Psoas muscle (tissue), 8 donors: ENCODE data around the gene ABHD1. TPM values are rescaled to one million over a fixed set of nuclear protein-coding genes. Genes with fewer than 3 reads are reported as not detected.
A peak's percentile ranks its signal among the peaks of the same experiment; 100 is the strongest.

ENCODE experiments used
- ATAC-seq, 4 donors: fragments of 200-7000 bp; cut with Tn5 transposase; one replicate each; pipeline ENCODE4 v1.9.1; 2020; ENCODE audit warnings: moderate library complexity in 3 of 4, mild to moderate bottlenecking in 2 of 4
- DNase-seq, 2 donors: peaks; one replicate each; pipeline ENCODE4 v3.0.0-alpha.2; 2020
- H3K27ac ChIP-seq: fragments of 200-600 bp; one replicate; pipeline ENCODE4 v1.8.0; 2022
- H3K27me3 ChIP-seq, 3 donors: fragments of 200-600 bp in 1 of 3; one replicate each; pipeline versions ENCODE4 v1.6.1 to v1.8.0; 2013 to 2022; ENCODE audit warnings: low read length in 2 of 3, mild to moderate bottlenecking in 2 of 3, moderate library complexity in 1 of 3; ENCODE audit not compliant: insufficient read depth in 3 of 3
- H3K36me3 ChIP-seq, 2 donors: fragments of 200-600 bp in 1 of 2; one replicate each; pipeline versions ENCODE4 v1.6.1 to v1.8.0; 2013 to 2022; ENCODE audit warnings: low read depth in 1 of 2, mild to moderate bottlenecking in 1 of 2, moderate library complexity in 1 of 2; ENCODE audit not compliant: insufficient read depth in 1 of 2
- H3K4me1 ChIP-seq: fragments of 200-600 bp; one replicate; pipeline ENCODE4 v1.8.0; 2022
- H3K4me3 ChIP-seq: fragments of 200-600 bp; one replicate; pipeline ENCODE4 v1.8.0; 2022; ENCODE audit warnings: mild to moderate bottlenecking
- H3K9me3 ChIP-seq: fragments of 200-600 bp; one replicate; pipeline ENCODE4 v1.8.0; 2022
- CTCF ChIP-seq: fragments of 200-600 bp; IDR thresholded peaks from one replicate; pipeline ENCODE4 v1.8.0; 2022; ENCODE audit warnings: antibody characterized with exemption
- WGBS, 3 donors: extraction: QIAGEN DNeasy Blood & Tissue Kit; methylation state at CpG; one replicate each; pipeline versions ENCODE4 v1.1.6 to v1.1.7; 2013; 5-methylcytosine and 5-hydroxymethylcytosine counted together
- intact Hi-C, 2 donors: fragments of 100-400 bp; cut with DNase I; formaldehyde crosslinking; loops; one replicate each; pipeline versions ENCODE4 v1.11.0 to v1.14.2; 2022
- polyA plus RNA-seq, 3 donors: library from polyadenylated mRNA; stranded (reverse); fragments of 200-250 nt; gene quantifications; one replicate each; pipeline ENCODE4 v1.2.3, GENCODE V29; 2013
- total RNA-seq, 4 donors: library from RNA; stranded (reverse); fragmentation: NEBNext Ultra II Directional in 2 of 4; extraction: Animal tissue kit (Norgen Biotek cat#: 25700) in 2 of 4; gene quantifications; one replicate each; pipeline versions ENCODE4 v1.2.1 to v1.2.4, GENCODE V29; 2021 to 2023
- donor health status: healthy with polysubstance abuse.
- donor health status: DM: no; HTN: no; CAD: no; lungs with moderate emphysema.
- donor health status: Bipolar disorder and iron deficiency.
- donor health status: healthy.
- donor health status: DM: yes; HTN: yes; CAD: no.
- donor health status: DM: no; HTN: no; CAD: no.
- donor health status: DM: no; HTN: no; CAD: no.
- donor health status: DM: yes; HTN: yes; CAD: no.

The ABHD1 gene
- total and polyA plus RNA-seq, 7 donors: 1.4 to 4.5 (median 3.8) TPM

- intact Hi-C loops: loop anchor here in 1 of 2 donors (10.0 kb wide), 1 partner anchor 192 kb away; the partner anchor contains the start of gene TRIM54
- ATAC-seq: no peak
- Histone ChIP-seq H3K4me1 (peaks cover 14% of the 10 kb centered on the region), H3K9me3 (no peaks in the 10 kb centered on the region), H3K4me3 (no peak overlapping the region), H3K36me3 (no peaks in the 10 kb centered on the region), H3K27ac (no peak overlapping the region), H3K27me3 (no peaks in the 10 kb centered on the region)
- 79 to 84% (median 83%) methylated on average over 9 to 10 of the region's 10 CpGs for WGBS, 3 donors
- no peak for TF ChIP-seq CTCF
- peak in 1 of 2 donors; percentile 46 for DNase-seq
These were observed 30.8 kb upstream of the ABHD1 start for GRCh38 chr2:27092696-27093429.

GRCh38 chr2:27093430-27094352 is 29.9 kb upstream of the ABHD1 start:
- peak in 1 of 2 donors; percentile 35 for DNase-seq
- intact Hi-C loops: loop anchor here in 1 of 2 donors (10.0 kb wide), 1 partner anchor 191 kb away; the partner anchor contains the start of gene TRIM54

GRCh38 chr2:27094353-27094984 is 29.1 kb upstream of the ABHD1 start:
- Histone ChIP-seq H3K36me3 (no peaks in the 10 kb centered on the region), H3K9me3 (no peaks in the 10 kb centered on the region), H3K27ac (no peak overlapping the region), H3K27me3 (no peaks in the 10 kb centered on the region), H3K4me1 (peaks cover 14% of the 10 kb centered on the region), H3K4me3 (no peak overlapping the region)
- intact Hi-C loops: loop anchor here in 1 of 2 donors (10.0 kb wide), 1 partner anchor 190 kb away; the partner anchor contains the start of gene TRIM54
- WGBS, 3 donors: 92 to 93% (median 92%) methylated on average over 24 of the region's 24 CpGs
- no peak for ATAC-seq
- DNase-seq: peak in 1 of 2 donors; percentile 42
- no peak for TF ChIP-seq CTCF

More at GRCh38 chr2:27093430-27094352, 29.9 kb upstream of the ABHD1 start:
- peaks cover 14% of the 10 kb centered on the region for H3K4me1 ChIP-seq
- no peak overlapping the region for H3K27ac ChIP-seq
- no peak for ATAC-seq
- no peaks in the 10 kb centered on the region for H3K36me3 ChIP-seq
- no peak overlapping the region for H3K4me3 ChIP-seq
- no peak for TF ChIP-seq CTCF
- H3K9me3 ChIP-seq: no peaks in the 10 kb centered on the region
- 75 to 81% (median 80%) methylated on average over 6 of the region's 6 CpGs for WGBS, 3 donors
- H3K27me3 ChIP-seq: no peaks in the 10 kb centered on the region

- H3K27ac ChIP-seq: peak overlapping the region; percentile 65
- H3K27me3 ChIP-seq: no peaks in the 10 kb centered on the region
- no peak for ATAC-seq
- TF ChIP-seq CTCF: no peak
- H3K4me3 ChIP-seq: no peak overlapping the region
- WGBS, 3 donors: 79 to 93% (median 93%) methylated on average over 2 of the region's 2 CpGs
- intact Hi-C loops: loop anchor here (5.0 to 10.0 kb wide), 3 partner anchors 97 to 189 kb away; partner anchors contain the start of genes DNAJC5G (in 1 of the 2) and TRIM54 (in 1 of the 2)
- no peaks in the 10 kb centered on the region for H3K9me3 ChIP-seq
- DNase-seq: peak in 1 of 2 donors; percentile 41
- H3K36me3 ChIP-seq: no peaks in the 10 kb centered on the region
- H3K4me1 ChIP-seq: peaks cover 14% of the 10 kb centered on the region
These were observed 28.2 kb upstream of the ABHD1 start for GRCh38 chr2:27095427-27095744.
